KOPT-K1 (cell line): ENCODE results near the gene HERC6.
"Not testable (repeated sequence)": the region's sequence is repeated elsewhere in the genome, so short reads cannot be mapped to it uniquely, and the experiment has no call there.

Experiments used
- H3K27ac ChIP-seq: fragments of 200-600 bp; sonication (generic); 2 replicates; pipeline ENCODE4 v1.5.1; 2016; ENCODE audit warnings: antibody characterized with exemption, mild to moderate bottlenecking, low read depth, low read length; ENCODE audit not compliant: poor library complexity, severe bottlenecking
- H3K36me3 ChIP-seq: fragments of 200-600 bp; sonication (generic); 2 replicates; pipeline ENCODE4 v1.5.1; 2017; ENCODE audit warnings: antibody characterized with exemption, mild to moderate bottlenecking, low read length, moderate library complexity; ENCODE audit not compliant: insufficient read depth
- H3K9me3 ChIP-seq: fragments of 200-600 bp; sonication (generic); 2 replicates; pipeline ENCODE4 v1.5.1; 2017; ENCODE audit warnings: antibody characterized with exemption, low read length, mild to moderate bottlenecking; ENCODE audit not compliant: insufficient read depth, poor library complexity, severe bottlenecking

HERC6 gene

DNA sequence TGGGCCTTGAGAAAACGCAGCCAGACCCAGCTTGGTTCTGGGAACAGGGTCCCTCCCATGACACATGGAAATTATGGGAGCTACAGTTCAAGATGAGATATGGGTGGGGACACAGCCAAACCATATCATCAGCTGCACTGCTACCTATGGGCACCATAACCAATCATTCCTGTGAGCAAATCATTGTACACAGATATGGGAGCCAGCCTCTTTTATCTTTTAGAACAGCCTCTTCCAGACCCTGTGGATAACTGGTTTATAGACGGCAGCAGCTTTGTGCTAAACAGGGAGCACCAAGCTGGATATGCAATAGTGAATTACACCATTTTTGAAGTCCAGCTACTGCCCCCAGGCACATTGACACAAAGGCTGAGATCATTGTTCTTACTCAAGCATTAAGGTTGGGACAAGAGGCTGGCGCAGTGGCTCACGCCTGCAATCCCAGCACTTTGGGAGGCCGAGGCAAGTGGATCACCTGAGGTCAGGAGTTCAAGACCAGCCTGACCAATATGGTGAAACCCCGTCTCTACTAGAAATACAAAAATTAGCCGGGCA, 69.6 kb downstream of the HERC6 start:
- H3K27ac ChIP-seq, H3K36me3 ChIP-seq, H3K9me3 ChIP-seq: not testable (repeated sequence)

DNA sequence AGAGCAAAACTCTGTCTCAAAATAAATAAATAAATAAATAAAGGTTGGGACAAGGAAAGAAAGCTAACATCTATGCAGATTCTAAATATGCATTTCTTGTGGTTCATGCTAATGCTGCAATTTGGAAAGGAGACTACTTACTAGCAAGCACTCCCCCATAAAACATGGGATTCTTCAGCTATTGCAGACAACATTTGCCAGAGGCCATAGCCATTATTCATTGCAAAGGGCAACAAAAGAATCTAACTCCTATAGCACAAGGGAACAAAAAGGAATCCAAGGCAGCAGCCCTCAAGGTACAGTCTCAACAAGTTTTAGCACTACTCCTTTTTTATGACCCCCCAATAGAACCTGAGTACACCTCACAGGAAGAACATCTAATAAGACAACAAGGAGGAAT, 70.2 kb downstream of the HERC6 start:
- H3K9me3 ChIP-seq = no peaks in the 10 kb centered on the region
- no peak overlapping the region for H3K27ac ChIP-seq
- no peaks in the 10 kb centered on the region for H3K36me3 ChIP-seq

DNA sequence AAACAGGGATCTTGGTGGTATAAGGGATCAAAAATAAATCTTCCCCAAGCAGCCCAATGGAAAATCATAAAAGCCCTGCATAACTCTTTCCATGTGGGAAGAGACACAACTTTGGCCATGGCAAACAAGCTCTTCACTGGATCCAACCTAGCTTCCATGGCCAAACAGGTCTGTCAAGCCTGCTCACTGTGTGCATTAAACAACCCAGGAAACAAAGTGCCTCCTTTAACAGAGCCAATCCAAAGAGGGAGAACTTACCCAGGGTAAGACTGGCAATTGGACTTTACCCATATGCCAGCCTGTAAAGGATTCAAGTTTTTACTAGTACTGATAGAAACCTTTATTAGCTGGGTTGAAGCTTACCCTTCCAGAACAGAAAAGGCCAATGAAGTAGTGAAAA, 70.6 kb downstream of the HERC6 start:
- Histone ChIP-seq H3K9me3 (no peaks in the 10 kb centered on the region), H3K36me3 (no peaks in the 10 kb centered on the region)

DNA sequence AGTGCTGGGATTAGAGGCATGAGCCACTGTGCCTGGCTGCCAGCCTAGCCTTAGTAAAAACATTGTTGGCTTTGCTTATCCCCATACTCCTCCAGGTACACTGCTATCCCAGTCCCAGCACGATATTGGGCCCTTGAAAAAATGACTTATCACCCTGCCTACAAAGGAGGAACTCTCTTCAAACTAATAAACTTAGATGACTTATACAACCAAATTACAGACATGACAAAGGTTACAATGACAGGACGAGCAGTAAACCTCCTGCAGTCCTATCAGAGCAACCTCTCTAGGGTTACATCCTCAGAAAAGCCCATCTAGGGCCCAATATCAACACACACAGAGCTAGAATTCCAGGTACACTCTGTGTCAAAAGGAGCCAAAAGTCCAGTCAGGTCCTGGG, 72.6 kb downstream of the HERC6 start:
- no peak overlapping the region for H3K27ac ChIP-seq
- H3K36me3 ChIP-seq = no peaks in the 10 kb centered on the region
- no peaks in the 10 kb centered on the region for H3K9me3 ChIP-seq

More for the DNA sequence above, 70.6 kb downstream of the HERC6 start:
- no peak overlapping the region for H3K27ac ChIP-seq

- Histone ChIP-seq H3K27ac (no peak overlapping the region), H3K9me3 (no peaks in the 10 kb centered on the region), H3K36me3 (no peaks in the 10 kb centered on the region)
These were observed 74.3 kb downstream of the HERC6 start for GRCh38 chr4:88452912-88453311.

DNA sequence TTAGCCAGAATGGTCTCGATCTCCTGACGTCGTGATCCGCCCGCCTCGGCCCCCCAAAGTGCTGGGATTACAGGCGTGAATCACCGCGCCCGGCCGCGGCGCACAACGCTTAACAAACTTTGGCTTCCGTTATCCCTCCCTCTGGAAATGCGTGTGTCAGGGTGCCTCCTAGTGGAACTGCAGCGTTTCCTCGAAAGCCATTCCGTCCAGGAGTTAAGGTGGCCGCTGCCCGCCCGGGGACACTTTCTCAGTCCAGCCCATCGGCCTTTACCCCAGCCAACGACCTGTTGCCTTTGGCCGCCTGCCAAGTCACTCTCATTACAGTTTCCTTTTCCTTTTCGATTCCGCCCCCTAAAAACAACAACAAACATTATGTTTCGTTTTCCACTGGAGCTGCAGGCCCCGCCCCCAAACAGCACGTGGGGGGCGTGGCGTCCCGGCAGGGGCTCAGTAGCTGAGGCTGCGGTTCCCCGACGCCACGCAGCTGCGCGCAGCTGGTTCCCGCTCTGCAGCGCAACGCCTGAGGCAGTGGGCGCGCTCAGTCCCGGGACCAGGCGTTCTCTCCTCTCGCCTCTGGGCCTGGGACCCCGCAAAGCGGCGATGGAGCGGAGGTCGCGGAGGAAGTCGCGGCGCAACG, 78.1 kb downstream of the HERC6 start, which contains the start of gene HERC5:
HERC5 (plus strand) TSS at position 450 of the 637 bp plus-strand sequence; CDS start at position 601, 151 bp downstream.
- Histone ChIP-seq H3K36me3 (0 out of 2 replicates have a peak, but pooled peaks cover 3% of the 10 kb centered on the region), H3K9me3 (no peaks in the 10 kb centered on the region), H3K27ac (peak within 1 kb of the TSS; percentile 68)

GRCh38 chr4:88457307-88458103, 78.9 kb downstream of the HERC6 start:
- Histone ChIP-seq H3K36me3 (peaks cover 9% of the 10 kb centered on the region; the same call in 1 of the 2 replicates), H3K9me3 (no peaks in the 10 kb centered on the region), H3K27ac (peak overlapping the region; percentile 68)

GRCh38 chr4:88458104-88458740, 79.6 kb downstream of the HERC6 start:
- peaks cover 15% of the 10 kb centered on the region for H3K36me3 ChIP-seq
- H3K27ac ChIP-seq = no peak overlapping the region
- no peaks in the 10 kb centered on the region for H3K9me3 ChIP-seq

DNA sequence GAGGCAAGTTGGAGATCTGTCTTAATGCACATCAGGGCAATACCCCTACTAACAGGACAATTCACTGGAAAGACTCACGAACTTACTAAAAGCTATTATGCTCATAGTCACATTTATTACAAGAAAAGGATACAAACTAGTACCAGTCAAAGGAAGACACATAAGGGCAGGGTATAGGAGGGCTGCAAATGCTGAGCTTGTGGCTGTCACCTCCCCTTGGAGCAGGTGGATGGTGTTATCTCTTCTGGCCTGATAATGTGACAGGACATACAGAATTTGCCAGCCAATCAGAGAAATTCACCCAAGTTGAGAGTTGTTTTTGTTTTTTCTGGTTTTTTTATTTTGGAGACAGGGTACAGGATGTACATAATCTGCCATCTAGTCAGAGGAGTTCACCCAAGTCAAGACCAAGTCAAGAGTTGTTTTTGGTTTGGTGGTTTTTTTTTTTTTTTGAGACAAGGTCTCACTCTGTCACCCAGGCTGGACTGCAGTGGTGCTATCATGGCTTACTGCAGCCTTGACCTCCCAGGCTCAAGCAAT, 87.1 kb downstream of the HERC6 start:
- no peaks in the 10 kb centered on the region for H3K9me3 ChIP-seq
- no peak overlapping the region for H3K27ac ChIP-seq
- H3K36me3 ChIP-seq = peaks cover 74% of the 10 kb centered on the region

DNA sequence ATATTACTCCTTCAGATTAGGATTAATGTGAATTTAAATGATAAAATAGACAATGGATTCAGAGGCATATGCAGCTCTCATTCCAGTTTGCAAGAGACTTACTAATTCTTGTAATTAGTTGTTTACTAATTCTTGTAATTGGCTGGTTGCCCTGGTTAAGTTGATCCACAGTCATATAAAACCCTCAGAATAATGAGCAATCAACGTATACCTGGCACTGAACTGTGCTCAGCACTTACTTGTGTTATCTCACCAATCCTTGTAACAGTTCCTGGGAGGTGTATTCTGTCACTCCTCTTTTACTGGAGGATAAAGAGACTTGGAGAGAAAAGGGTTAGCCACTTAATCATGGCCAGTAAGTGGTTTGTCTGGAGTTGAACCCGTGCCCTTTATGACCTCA, 88.7 kb downstream of the HERC6 start:
- Histone ChIP-seq H3K9me3 (no peaks in the 10 kb centered on the region), H3K36me3 (peaks cover 80% of the 10 kb centered on the region), H3K27ac (no peak overlapping the region)

DNA sequence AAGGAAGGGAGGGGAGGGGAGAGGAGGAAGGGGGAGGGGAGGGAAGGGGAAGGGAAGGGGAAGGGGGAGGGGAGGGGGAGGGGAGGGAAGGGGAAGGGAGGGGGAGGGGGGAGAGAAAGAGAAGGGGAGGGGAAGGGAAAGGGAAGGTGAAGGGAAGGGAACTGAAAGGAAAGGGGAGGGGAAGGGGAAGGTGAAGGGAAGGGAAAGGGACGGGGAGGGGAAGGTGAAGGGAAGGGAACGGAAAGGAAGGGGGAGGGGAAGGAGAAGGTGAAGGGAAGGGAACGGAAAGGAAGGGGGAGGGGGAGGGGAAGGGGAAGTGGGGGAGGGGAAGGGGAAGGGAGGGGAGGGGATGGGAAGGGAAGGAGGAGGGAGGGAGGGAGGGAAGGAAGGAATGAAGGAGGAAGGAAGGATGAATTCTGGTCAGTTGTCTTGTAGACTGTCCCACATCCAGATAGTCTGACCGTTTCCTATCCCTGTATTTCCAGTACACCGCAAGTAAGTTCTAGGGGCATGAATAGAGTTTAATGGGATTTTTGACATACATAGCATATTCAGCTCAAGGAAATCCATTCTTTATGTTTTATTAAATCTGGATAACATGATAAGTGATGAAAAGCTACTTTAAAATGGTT, 98.7 kb downstream of the HERC6 start:
- Histone ChIP-seq H3K9me3 (no peaks in the 10 kb centered on the region), H3K27ac (no peak overlapping the region), H3K36me3 (peaks cover 46% of the 10 kb centered on the region)

DNA sequence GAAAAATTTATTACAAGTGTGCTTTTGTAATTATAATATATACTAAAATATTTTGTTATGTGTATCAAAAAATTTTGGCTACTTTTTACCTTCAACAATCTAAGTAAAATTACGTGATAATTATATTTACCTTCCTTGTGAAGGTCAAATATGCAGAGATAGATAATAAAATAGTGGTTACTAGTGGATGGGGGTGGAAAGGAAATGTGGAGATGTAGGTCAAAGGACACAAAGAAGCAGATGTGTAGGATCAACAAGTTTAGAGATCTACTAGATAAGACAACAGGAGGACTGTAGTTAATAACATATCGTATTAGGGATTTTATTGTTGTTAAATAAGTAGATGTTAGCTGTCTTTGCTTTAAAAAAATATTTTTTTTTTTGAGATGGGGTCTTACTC, 99.6 kb downstream of the HERC6 start:
- H3K27ac ChIP-seq = no peak overlapping the region
- peaks cover 38% of the 10 kb centered on the region for H3K36me3 ChIP-seq
- no peaks in the 10 kb centered on the region for H3K9me3 ChIP-seq

GRCh38 chr4:88481537-88481936, 102.9 kb downstream of the HERC6 start:
- Histone ChIP-seq H3K9me3 (no peaks in the 10 kb centered on the region), H3K36me3 (peaks cover 35% of the 10 kb centered on the region), H3K27ac (no peak overlapping the region)

GRCh38 chr4:88489100-88489761, 110.6 kb downstream of the HERC6 start:
- Histone ChIP-seq H3K27ac (no peak overlapping the region), H3K36me3 (peaks cover 45% of the 10 kb centered on the region), H3K9me3 (no peaks in the 10 kb centered on the region)
